HEK293T (cell line): ENCODE data around the gene LCT.

Experiments
- ELF4 ChIP-seq: fragments of 450-650 bp; IDR thresholded peaks from 2 replicates; pipeline ENCODE4 v1.6.1; 2017; ENCODE audit warnings: antibody characterized with exemption
- NFRKB ChIP-seq: fragments of 450-650 bp; IDR thresholded peaks from 2 replicates; pipeline ENCODE4 v1.6.1; 2016; ENCODE audit warnings: mild to moderate bottlenecking, moderate library complexity
- SP1 ChIP-seq: fragments of 450-650 bp; IDR thresholded peaks from 2 replicates; pipeline ENCODE4 v1.6.1; 2017
- TARDBP ChIP-seq: fragments of 450-650 bp; IDR thresholded peaks from 2 replicates; pipeline ENCODE4 v1.6.1; 2016

- TF ChIP-seq SP1, result no peak
- no peak for TF ChIP-seq ELF4
- no peak for TF ChIP-seq TARDBP
- no peak for TF ChIP-seq NFRKB
Observed at GRCh38 chr2:135792401-135793150, 44.4 kb downstream of the LCT start.
